Adipose tissue (tissue), 3 donors: ENCODE data around the gene SNRK. TPM values are rescaled to one million over a fixed set of nuclear protein-coding genes. Genes with fewer than 3 reads are reported as not detected.

Experiments
- H3K27ac ChIP-seq: one replicate; pipeline ENCODE4 v1.5.1; 2013; ENCODE audit warnings: low read depth, low read length
- WGBS, 3 donors: extraction: QIAGEN DNeasy Blood & Tissue Kit; methylation state at CpG; one replicate each; pipeline ENCODE4 v1.1.7; 2013; 5-methylcytosine and 5-hydroxymethylcytosine counted together
- polyA plus RNA-seq, 3 donors: library from polyadenylated mRNA; stranded (reverse); fragments of 200-250 nt; gene quantifications; one replicate each; pipeline ENCODE4 v1.2.3, GENCODE V29; 2013
- donor health status: healthy with polysubstance abuse.
- donor health status: Bipolar disorder and iron deficiency.
- donor health status: healthy.

SNRK gene
- polyA plus RNA-seq, 3 donors, result 9.3 to 19.4 (median 16.2) TPM

GRCh38 chr3:43266451-43266850 is 19.9 kb upstream of the SNRK start:
- no peak overlapping the region for H3K27ac ChIP-seq
- WGBS, 3 donors, result 64% methylated on average over 3 of the region's 3 CpGs

GRCh38 chr3:43266995-43267394 is 19.3 kb upstream of the SNRK start:
- 77 to 87% (median 82%) methylated on average over 1 of the region's 1 CpG for WGBS, 3 donors
- no peak overlapping the region for H3K27ac ChIP-seq

- H3K27ac ChIP-seq, result no peak overlapping the region
- WGBS, 3 donors, result 81 to 100% (median 90%) methylated on average over 1 of the region's 1 CpG
Measured at GRCh38 chr3:43268636-43269035, 17.7 kb upstream of the SNRK start.

- no peak overlapping the region for H3K27ac ChIP-seq
- 75 to 80% (median 80%) methylated on average over 2 of the region's 2 CpGs for WGBS, 3 donors
Measured at GRCh38 chr3:43270078-43270477, 16.3 kb upstream of the SNRK start.

- 75 to 82% (median 75%) methylated on average over 2 of the region's 2 CpGs for WGBS, 3 donors
- H3K27ac ChIP-seq, result no peak overlapping the region
Measured at GRCh38 chr3:43273416-43273815, 12.9 kb upstream of the SNRK start.

- H3K27ac ChIP-seq, result no peak overlapping the region
Measured at GRCh38 chr3:43279082-43279481, 7.3 kb upstream of the SNRK start.

- WGBS, 3 donors, result 89 to 94% (median 91%) methylated on average over 5 of the region's 5 CpGs
- H3K27ac ChIP-seq, result no peak overlapping the region
Measured at GRCh38 chr3:43279532-43279931, 6.8 kb upstream of the SNRK start.

GRCh38 chr3:43281020-43281419 is 5.3 kb upstream of the SNRK start:
- 65 to 83% (median 80%) methylated on average over 2 of the region's 2 CpGs for WGBS, 3 donors

GRCh38 chr3:43284171-43284570 is 2.2 kb upstream of the SNRK start:
- H3K27ac ChIP-seq, result no peak overlapping the region
- 67 to 87% (median 69%) methylated on average over 1 of the region's 1 CpG for WGBS, 3 donors

More at GRCh38 chr3:43281020-43281419, 5.3 kb upstream of the SNRK start:
- no peak overlapping the region for H3K27ac ChIP-seq

GRCh38 chr3:43285644-43286043 is 696 bp upstream of the SNRK start:
- WGBS, 3 donors, result 44 to 63% (median 55%) methylated on average over 11 of the region's 11 CpGs
- no peak overlapping the region for H3K27ac ChIP-seq

- peak overlapping the region; percentile 92 for H3K27ac ChIP-seq
- 0 to 1% (median 0%) methylated on average over 53 to 54 of the region's 54 CpGs for WGBS, 3 donors
Measured at GRCh38 chr3:43286841-43287499, 630 bp downstream of the SNRK start.

GRCh38 chr3:43287500-43287873 is 1.1 kb downstream of the SNRK start:
- 5 to 15% (median 5%) methylated on average over 3 of the region's 3 CpGs for WGBS, 3 donors
- peak overlapping the region; percentile 92 for H3K27ac ChIP-seq

- 2 to 3% (median 3%) methylated on average over 2 of the region's 2 CpGs for WGBS, 3 donors
- no peak overlapping the region for H3K27ac ChIP-seq
Measured at GRCh38 chr3:43288366-43288765, 2.0 kb downstream of the SNRK start.

- H3K27ac ChIP-seq, result no peak overlapping the region
- 31 to 52% (median 50%) methylated on average over 2 of the region's 2 CpGs for WGBS, 3 donors
Measured at GRCh38 chr3:43288850-43289249, 2.5 kb downstream of the SNRK start.

GRCh38 chr3:43289401-43289800 is 3.1 kb downstream of the SNRK start:
- no peak overlapping the region for H3K27ac ChIP-seq
- whole genome bisulfite sequencing, 3 donors, result 36 to 41% (median 37%) methylated on average over 2 of the region's 2 CpGs

GRCh38 chr3:43289841-43290470 is 3.6 kb downstream of the SNRK start:
- H3K27ac ChIP-seq, result no peak overlapping the region

GRCh38 chr3:43290956-43291355 is 4.6 kb downstream of the SNRK start:
- WGBS, 3 donors, result 26 to 42% (median 37%) methylated on average over 4 of the region's 4 CpGs
- no peak overlapping the region for H3K27ac ChIP-seq

More at GRCh38 chr3:43289841-43290470, 3.6 kb downstream of the SNRK start:
- 47 to 51% (median 49%) methylated on average over 5 of the region's 5 CpGs for whole genome bisulfite sequencing, 3 donors

GRCh38 chr3:43291546-43291945 is 5.2 kb downstream of the SNRK start:
- WGBS, 3 donors, result 83 to 86% (median 84%) methylated on average over 1 of the region's 1 CpG
- no peak overlapping the region for H3K27ac ChIP-seq

- 26 to 47% (median 29%) methylated on average over 1 of the region's 1 CpG for WGBS, 3 donors
- no peak overlapping the region for H3K27ac ChIP-seq
Measured at GRCh38 chr3:43294975-43295374, 8.6 kb downstream of the SNRK start.

GRCh38 chr3:43296565-43296964 is 10.2 kb downstream of the SNRK start:
- 0 to 10% (median 0%) methylated on average over 1 of the region's 1 CpG for WGBS, 3 donors
- no peak overlapping the region for H3K27ac ChIP-seq
